Epithelial cell of esophagus (primary cell): ENCODE results near the gene RLF.

ENCODE experiments used
- DNase-seq: peaks from one replicate; pipeline ENCODE4 v3.0.0; 2010; ENCODE audit warnings: low read depth
- H3K4me3 ChIP-seq: 2 replicates; pipeline ENCODE4 v1.5.1; 2011; ENCODE audit warnings: mild to moderate bottlenecking, low read length, control low read depth
- TF ChIP-seq, protein P1 (sequence below): IDR thresholded peaks from 2 replicates; pipeline ENCODE4 v1.5.1; 2011; ENCODE audit warnings: low read depth, mild to moderate bottlenecking, low read length, control low read depth, inconsistent platforms; ENCODE audit not compliant: insufficient read depth; ENCODE audit errors: missing control alignments

The RLF gene, protein sequence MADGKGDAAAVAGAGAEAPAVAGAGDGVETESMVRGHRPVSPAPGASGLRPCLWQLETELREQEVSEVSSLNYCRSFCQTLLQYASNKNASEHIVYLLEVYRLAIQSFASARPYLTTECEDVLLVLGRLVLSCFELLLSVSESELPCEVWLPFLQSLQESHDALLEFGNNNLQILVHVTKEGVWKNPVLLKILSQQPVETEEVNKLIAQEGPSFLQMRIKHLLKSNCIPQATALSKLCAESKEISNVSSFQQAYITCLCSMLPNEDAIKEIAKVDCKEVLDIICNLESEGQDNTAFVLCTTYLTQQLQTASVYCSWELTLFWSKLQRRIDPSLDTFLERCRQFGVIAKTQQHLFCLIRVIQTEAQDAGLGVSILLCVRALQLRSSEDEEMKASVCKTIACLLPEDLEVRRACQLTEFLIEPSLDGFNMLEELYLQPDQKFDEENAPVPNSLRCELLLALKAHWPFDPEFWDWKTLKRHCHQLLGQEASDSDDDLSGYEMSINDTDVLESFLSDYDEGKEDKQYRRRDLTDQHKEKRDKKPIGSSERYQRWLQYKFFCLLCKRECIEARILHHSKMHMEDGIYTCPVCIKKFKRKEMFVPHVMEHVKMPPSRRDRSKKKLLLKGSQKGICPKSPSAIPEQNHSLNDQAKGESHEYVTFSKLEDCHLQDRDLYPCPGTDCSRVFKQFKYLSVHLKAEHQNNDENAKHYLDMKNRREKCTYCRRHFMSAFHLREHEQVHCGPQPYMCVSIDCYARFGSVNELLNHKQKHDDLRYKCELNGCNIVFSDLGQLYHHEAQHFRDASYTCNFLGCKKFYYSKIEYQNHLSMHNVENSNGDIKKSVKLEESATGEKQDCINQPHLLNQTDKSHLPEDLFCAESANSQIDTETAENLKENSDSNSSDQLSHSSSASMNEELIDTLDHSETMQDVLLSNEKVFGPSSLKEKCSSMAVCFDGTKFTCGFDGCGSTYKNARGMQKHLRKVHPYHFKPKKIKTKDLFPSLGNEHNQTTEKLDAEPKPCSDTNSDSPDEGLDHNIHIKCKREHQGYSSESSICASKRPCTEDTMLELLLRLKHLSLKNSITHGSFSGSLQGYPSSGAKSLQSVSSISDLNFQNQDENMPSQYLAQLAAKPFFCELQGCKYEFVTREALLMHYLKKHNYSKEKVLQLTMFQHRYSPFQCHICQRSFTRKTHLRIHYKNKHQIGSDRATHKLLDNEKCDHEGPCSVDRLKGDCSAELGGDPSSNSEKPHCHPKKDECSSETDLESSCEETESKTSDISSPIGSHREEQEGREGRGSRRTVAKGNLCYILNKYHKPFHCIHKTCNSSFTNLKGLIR (N-terminal part only)

DNA sequence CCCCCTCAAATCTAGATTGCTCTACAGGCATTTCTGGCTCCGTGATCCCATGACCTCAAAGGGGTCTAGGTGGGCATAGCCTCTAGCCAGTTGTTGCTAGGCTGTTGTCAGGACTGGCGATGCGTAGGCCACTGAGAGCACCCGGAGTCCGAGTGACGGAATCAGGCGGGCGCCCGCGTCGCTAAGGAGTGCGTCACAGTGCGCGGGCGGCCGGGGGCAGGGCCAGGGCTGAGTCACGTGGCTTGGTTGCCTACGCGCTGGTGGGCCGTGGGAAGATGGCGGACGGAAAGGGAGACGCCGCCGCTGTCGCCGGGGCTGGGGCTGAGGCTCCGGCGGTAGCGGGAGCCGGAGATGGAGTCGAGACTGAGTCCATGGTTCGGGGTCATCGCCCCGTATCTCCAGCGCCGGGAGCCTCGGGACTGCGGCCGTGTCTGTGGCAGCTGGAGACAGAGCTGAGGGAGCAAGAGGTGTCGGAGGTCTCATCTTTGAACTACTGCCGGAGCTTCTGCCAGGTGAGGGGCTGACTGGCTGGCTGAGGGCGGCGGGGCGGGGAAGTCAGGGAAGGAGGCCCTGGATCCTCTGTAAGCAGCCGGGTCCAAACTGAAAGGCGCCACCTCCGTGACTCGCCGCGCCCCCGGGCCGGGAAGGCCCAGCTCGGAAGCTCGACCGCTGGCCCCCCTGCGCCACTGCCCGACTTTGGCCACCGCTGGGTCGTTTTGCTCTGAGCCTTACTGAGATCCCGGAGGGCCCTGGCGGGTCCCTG, at the start of gene RLF:
Gene RLF (plus strand): TSS at position 263 of the 763 bp plus-strand sequence. CDS start 13 bp downstream, at position 276.
- TF ChIP-seq, protein P1, sequence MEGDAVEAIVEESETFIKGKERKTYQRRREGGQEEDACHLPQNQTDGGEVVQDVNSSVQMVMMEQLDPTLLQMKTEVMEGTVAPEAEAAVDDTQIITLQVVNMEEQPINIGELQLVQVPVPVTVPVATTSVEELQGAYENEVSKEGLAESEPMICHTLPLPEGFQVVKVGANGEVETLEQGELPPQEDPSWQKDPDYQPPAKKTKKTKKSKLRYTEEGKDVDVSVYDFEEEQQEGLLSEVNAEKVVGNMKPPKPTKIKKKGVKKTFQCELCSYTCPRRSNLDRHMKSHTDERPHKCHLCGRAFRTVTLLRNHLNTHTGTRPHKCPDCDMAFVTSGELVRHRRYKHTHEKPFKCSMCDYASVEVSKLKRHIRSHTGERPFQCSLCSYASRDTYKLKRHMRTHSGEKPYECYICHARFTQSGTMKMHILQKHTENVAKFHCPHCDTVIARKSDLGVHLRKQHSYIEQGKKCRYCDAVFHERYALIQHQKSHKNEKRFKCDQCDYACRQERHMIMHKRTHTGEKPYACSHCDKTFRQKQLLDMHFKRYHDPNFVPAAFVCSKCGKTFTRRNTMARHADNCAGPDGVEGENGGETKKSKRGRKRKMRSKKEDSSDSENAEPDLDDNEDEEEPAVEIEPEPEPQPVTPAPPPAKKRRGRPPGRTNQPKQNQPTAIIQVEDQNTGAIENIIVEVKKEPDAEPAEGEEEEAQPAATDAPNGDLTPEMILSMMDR = no peak
- DNase-seq = peak; percentile 95
- peak within 1 kb of the TSS; percentile 86 for H3K4me3 ChIP-seq

DNA sequence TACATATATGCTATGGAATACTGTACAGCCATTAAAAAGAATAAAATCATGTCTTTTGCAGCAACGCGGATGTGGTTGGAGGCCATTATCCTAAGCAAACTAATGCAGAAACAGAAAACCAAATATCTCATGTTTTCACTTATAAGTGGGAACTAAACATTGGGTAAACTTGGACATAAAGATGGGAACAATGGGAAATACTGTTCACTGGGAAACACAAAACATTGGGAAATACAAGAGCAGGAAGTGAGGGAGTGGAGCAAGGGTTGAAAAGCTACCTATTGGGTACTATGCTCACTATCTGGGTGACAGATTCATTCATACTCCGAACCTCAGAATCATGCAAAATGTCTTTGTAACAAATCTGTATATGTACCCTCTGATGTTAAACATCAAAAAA, 46.8 kb upstream of the RLF start:
- DNase-seq = no peak
- TF ChIP-seq, protein P1 = no peak
- no peak overlapping the region for H3K4me3 ChIP-seq

DNA sequence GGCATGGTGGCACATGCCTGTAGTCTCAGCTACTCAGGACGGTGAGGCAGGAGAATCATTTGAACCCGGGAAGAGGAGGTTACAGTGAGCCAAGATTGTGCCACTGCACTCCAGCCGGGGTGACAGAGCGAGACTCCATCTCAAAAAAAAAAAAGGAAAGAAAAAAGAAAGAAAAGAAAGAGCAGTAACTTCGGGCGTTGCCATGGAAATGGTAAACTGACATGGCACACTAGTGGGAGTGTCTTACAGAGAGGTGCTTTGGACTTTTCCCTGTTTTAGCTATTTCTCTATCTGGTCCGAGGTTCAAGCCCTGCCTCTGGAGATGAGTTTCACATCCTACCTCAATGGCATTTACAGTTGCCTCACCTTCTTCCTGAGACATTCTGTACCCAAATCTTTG, 41.1 kb upstream of the RLF start:
- DNase-seq = no peak
- TF ChIP-seq, protein P1 = no peak
- H3K4me3 ChIP-seq = no peak overlapping the region

DNA sequence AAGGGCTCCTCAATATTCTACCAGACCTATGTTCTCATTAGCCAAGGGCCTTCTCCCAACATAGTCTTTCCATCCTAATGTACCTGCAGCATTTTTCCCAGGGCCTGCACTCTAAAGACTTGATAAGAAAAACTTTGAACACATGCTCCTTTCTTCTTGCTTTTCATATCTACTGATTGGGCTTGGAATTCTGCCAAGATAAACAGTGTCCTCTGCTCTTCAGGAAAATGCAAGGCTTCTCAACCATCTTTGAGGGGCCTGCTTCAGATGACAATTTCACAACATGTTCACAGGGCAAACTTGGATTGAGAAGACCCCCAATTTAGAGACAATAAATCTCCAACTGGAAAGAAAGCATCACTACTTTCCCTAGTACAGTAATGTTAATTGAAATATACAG, 38.3 kb upstream of the RLF start:
- H3K4me3 ChIP-seq = no peak overlapping the region
- TF ChIP-seq, protein P1 = no peak
- no peak for DNase-seq

DNA sequence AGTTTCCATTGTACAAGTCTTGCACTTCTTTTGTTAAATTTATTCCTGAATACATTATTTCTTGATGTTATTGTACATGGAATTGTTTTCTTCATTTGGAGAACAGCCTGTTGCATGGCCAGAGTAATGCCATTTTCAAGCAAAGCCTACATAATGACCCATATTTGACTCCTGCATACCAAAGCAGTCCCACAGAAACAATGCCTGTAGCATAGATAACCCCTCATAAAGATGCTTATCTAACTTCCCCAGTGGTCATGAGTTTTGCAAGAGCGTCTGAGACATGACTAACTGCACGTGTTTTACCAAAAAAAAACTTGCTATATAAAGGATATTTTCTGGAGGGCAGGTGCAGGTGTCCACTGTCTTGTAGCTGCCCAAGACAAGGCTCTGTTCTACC, 30.3 kb upstream of the RLF start:
- no peak for DNase-seq
- TF ChIP-seq, protein P1 = no peak
- no peak overlapping the region for H3K4me3 ChIP-seq
